HG03045 (cell line): ENCODE data around the gene OPN1MW3.
"Not testable (repeated sequence)": the region's sequence is repeated elsewhere in the genome, so short reads cannot be mapped to it uniquely, and the experiment has no call there.

Experiments used
- ATAC-seq: cut with Tn5 transposase; IDR thresholded peaks from one replicate; pipeline ENCODE4 v1.9.1; 2021; ENCODE audit warnings: mild to moderate bottlenecking, moderate library complexity; ENCODE audit not compliant: unreplicated experiment

Gene OPN1MW3

GRCh38 chrX:154257282-154257681 is at the start of gene OPN1MW3:
Gene OPN1MW3 (plus strand): TSS chrX:154257582. CDS start chrX:154257620, 38 bp downstream.
- not testable (repeated sequence) for ATAC-seq

- not testable (repeated sequence) for ATAC-seq
These were observed 47.5 kb upstream of the OPN1MW3 start for GRCh38 chrX:154209670-154210418.

GRCh38 chrX:154211057-154211456 is 46.3 kb upstream of the OPN1MW3 start:
- ATAC-seq, result not testable (repeated sequence)

- ATAC-seq, result not testable (repeated sequence)
These were observed 45.9 kb upstream of the OPN1MW3 start for GRCh38 chrX:154211499-154211898.

- ATAC-seq, result not testable (repeated sequence)
These were observed 37.9 kb upstream of the OPN1MW3 start, which contains the start of gene OPN1MW2 for GRCh38 chrX:154219456-154219855. Gene OPN1MW2 (plus strand): TSS chrX:154219756. CDS start chrX:154219816, 60 bp downstream.

- ATAC-seq, result not testable (repeated sequence)
These were observed 32.1 kb upstream of the OPN1MW3 start for GRCh38 chrX:154225292-154225691.

- not testable (repeated sequence) for ATAC-seq
These were observed 30.7 kb upstream of the OPN1MW3 start for GRCh38 chrX:154226706-154227105.

- not testable (repeated sequence) for ATAC-seq
These were observed 25.9 kb upstream of the OPN1MW3 start for GRCh38 chrX:154231443-154231842.

- not testable (repeated sequence) for ATAC-seq
These were observed 23.8 kb upstream of the OPN1MW3 start for GRCh38 chrX:154233620-154234019.

- ATAC-seq, result not testable (repeated sequence)
These were observed 18.3 kb upstream of the OPN1MW3 start for GRCh38 chrX:154238939-154239559.

- ATAC-seq, result not testable (repeated sequence)
These were observed 17.3 kb upstream of the OPN1MW3 start for GRCh38 chrX:154239982-154240503.

- not testable (repeated sequence) for ATAC-seq
These were observed 9.9 kb upstream of the OPN1MW3 start for GRCh38 chrX:154247377-154248045.

- ATAC-seq, result not testable (repeated sequence)
These were observed 9.3 kb upstream of the OPN1MW3 start for GRCh38 chrX:154248076-154248475.

GRCh38 chrX:154258711-154259110 is 1.3 kb downstream of the OPN1MW3 start:
- ATAC-seq, result not testable (repeated sequence)

- ATAC-seq, result not testable (repeated sequence)
These were observed 5.7 kb downstream of the OPN1MW3 start for GRCh38 chrX:154263072-154263471.

- ATAC-seq, result not testable (repeated sequence)
These were observed 11.9 kb downstream of the OPN1MW3 start for GRCh38 chrX:154269245-154269644.

- ATAC-seq, result peak; percentile 53
These were observed 27.3 kb downstream of the OPN1MW3 start for GRCh38 chrX:154284489-154285338.

GRCh38 chrX:154286406-154286805 is 29.0 kb downstream of the OPN1MW3 start:
- ATAC-seq, result not testable (repeated sequence)

GRCh38 chrX:154294791-154295574 is 37.6 kb downstream of the OPN1MW3 start, which contains the start of gene TEX28:
Gene TEX28 (minus strand): TSS chrX:154295124. CDS start chrX:154292117, 3,007 bp downstream.
- no peak for ATAC-seq
